Stomach smooth muscle (tissue), 2 donors: Measurements from ENCODE around the gene CTSL.

Source experiments
- H3K27ac ChIP-seq: one replicate; pipeline ENCODE4 v1.7.0; 2013; ENCODE audit warnings: mild to moderate bottlenecking, low read length, inconsistent platforms
- H3K27me3 ChIP-seq, 2 donors: one replicate each; pipeline ENCODE4 v1.7.0; 2013; ENCODE audit warnings: low read length in 2 of 2; ENCODE audit not compliant: insufficient read depth in 2 of 2, control insufficient read depth in 1 of 2
- H3K36me3 ChIP-seq, 2 donors: one replicate each; pipeline ENCODE4 v1.7.0; 2013; ENCODE audit warnings: low read length in 2 of 2; ENCODE audit not compliant: control insufficient read depth in 2 of 2, insufficient read depth in 2 of 2
- H3K4me1 ChIP-seq: one replicate; pipeline ENCODE4 v1.7.0; 2013; ENCODE audit warnings: low read length; ENCODE audit not compliant: control insufficient read depth, insufficient read depth
- H3K4me3 ChIP-seq, 2 donors: one replicate each; pipeline ENCODE4 v1.7.0; 2013; ENCODE audit warnings: low read length in 2 of 2
- H3K9ac ChIP-seq, 2 donors: one replicate each; pipeline ENCODE4 v1.7.0; 2013; ENCODE audit warnings: low read length in 2 of 2, mild to moderate bottlenecking in 1 of 2
- H3K9me3 ChIP-seq, 2 donors: one replicate each; pipeline ENCODE4 v1.7.0; 2013; ENCODE audit warnings: low read length in 2 of 2; ENCODE audit not compliant: control insufficient read depth in 2 of 2
- donor health status: healthy.
- donor health status: Pancreatic carcinoma.

The CTSL gene

DNA sequence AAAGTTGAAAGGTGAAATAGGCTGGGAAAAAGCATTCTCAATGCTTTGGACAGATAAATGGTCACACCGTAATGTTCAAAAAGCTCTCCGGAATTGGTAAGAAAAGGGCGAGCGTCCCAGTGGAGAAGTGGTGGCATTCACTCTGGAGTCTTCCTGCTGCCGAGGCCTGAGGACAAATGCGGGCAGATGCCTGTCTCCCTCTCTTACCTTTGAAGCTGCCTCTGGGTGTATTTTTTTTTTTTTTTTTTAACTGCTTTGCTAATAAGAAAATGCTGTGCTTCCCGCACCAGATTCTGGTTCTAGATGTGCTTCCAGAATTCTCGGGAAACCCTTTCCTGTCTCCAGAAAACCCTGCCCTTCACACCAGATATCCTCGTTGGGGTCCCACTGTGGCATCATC, 24.4 kb upstream of the CTSL start:
- H3K27me3 ChIP-seq = no peaks in the 10 kb centered on the region
- H3K9me3 ChIP-seq = no peaks in the 10 kb centered on the region
- no peak overlapping the region for H3K9ac ChIP-seq
- no peak overlapping the region for H3K27ac ChIP-seq
- no peak overlapping the region for H3K4me3 ChIP-seq
- H3K36me3 ChIP-seq = peaks cover 44 to 58% of the 10 kb centered on the region in 2 donors
- no peaks in the 10 kb centered on the region for H3K4me1 ChIP-seq

- H3K4me1 ChIP-seq = no peaks in the 10 kb centered on the region
- no peaks in the 10 kb centered on the region for H3K9me3 ChIP-seq
- no peak overlapping the region for H3K27ac ChIP-seq
- H3K9ac ChIP-seq = no peak overlapping the region
- H3K4me3 ChIP-seq = no peak overlapping the region
- H3K36me3 ChIP-seq = peaks cover 44 to 58% of the 10 kb centered on the region in 2 donors
- no peaks in the 10 kb centered on the region for H3K27me3 ChIP-seq
These were observed 23.9 kb upstream of the CTSL start for GRCh38 chr9:87701931-87702421.

DNA sequence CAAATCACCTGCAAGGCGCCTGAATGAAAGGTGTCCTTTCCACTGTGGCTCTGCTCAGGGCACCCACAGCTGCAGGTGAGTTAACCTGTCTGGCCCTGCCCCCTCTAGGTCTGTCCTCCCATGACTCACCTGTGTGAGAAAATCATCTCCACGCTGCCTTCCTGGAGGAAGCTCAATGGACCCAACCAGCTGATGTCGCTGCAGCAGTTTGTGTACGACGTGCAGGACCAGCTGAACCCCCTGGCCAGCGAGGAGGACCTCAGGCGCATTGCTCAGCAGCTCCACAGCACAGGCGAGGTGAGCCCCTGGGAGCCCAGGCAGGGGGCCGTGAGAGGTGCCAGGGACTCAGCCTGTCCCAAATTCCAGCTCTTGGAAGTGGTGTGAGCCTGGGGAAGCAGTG, 23.0 kb upstream of the CTSL start:
- Histone ChIP-seq H3K4me1 (no peaks in the 10 kb centered on the region), H3K36me3 (peaks cover 41 to 53% of the 10 kb centered on the region in 2 donors), H3K27ac (no peak overlapping the region), H3K27me3 (no peaks in the 10 kb centered on the region), H3K9me3 (no peaks in the 10 kb centered on the region), H3K9ac (no peak overlapping the region), H3K4me3 (no peak overlapping the region)

DNA sequence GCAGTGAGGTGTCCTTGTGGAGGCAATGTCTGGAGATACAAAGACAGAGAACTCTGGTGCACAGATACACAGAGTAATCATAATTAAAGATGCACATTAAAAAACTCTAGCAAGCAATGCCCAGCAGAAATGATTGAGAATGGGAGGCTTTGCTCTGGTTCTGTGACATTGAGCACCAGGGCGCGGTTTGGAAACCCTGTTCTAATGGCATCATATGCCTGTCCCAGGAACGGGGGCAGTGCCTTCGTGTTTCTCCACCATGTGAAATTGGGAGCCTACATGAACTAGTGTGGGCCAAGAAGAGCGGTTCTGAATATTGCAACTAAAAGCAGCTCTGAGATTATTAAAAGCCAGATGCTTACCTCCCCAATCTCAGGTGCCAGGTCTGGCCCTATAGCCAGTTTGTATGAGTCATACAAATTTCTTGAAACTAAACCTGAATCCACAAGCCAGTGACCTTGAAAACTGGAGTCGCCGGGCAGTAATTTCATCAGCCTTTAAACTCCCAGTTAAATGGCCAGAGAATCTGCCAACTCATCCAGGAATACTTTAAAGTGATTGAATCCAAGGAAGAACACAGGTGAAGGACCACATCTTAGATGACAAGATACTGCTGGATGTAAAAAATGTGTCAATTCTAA, 22.2 kb upstream of the CTSL start:
- H3K4me3 ChIP-seq = no peak overlapping the region
- no peaks in the 10 kb centered on the region for H3K4me1 ChIP-seq
- no peak overlapping the region for H3K9ac ChIP-seq
- peaks cover 36 to 45% of the 10 kb centered on the region in 2 donors for H3K36me3 ChIP-seq
- no peaks in the 10 kb centered on the region for H3K9me3 ChIP-seq
- no peaks in the 10 kb centered on the region for H3K27me3 ChIP-seq
- no peak overlapping the region for H3K27ac ChIP-seq

DNA sequence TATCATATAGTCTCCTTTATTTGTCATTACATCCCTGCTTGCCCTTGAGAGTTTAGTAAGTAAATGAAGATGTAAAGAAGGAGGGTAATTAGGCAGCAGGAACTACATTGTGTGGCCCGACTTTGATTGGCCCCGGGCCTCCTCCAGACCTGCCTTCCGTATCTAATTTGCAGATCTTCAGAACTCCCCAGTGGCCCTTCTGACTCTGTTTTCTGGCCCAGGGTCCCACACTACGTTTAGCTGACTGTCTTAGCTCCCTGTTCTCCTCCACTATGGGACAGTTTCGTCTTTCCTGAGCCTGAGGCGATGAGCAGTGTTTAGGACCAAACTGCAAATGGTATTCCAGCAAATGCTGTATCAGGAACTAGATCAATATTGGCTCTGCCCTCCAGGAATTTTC, 21.6 kb upstream of the CTSL start:
- Histone ChIP-seq H3K27ac (peak overlapping the region; percentile 4), H3K36me3 (peaks cover 38 to 43% of the 10 kb centered on the region in 2 donors)

GRCh38 chr9:87706066-87706739, 19.7 kb upstream of the CTSL start:
- Histone ChIP-seq H3K27ac (no peak overlapping the region), H3K4me1 (no peaks in the 10 kb centered on the region), H3K9me3 (no peaks in the 10 kb centered on the region), H3K9ac (no peak overlapping the region), H3K27me3 (no peaks in the 10 kb centered on the region), H3K36me3 (peaks cover 33 to 36% of the 10 kb centered on the region in 2 donors), H3K4me3 (no peak overlapping the region)

More for the DNA sequence above, 21.6 kb upstream of the CTSL start:
- Histone ChIP-seq H3K4me3 (no peak overlapping the region), H3K27me3 (no peaks in the 10 kb centered on the region), H3K4me1 (no peaks in the 10 kb centered on the region), H3K9ac (no peak overlapping the region), H3K9me3 (no peaks in the 10 kb centered on the region)

- Histone ChIP-seq H3K9me3 (no peaks in the 10 kb centered on the region), H3K36me3 (peaks cover 29 to 32% of the 10 kb centered on the region in 2 donors)
These were observed 18.0 kb upstream of the CTSL start for GRCh38 chr9:87707805-87708506.

GRCh38 chr9:87708546-87708945, 17.4 kb upstream of the CTSL start:
- peaks cover 24 to 27% of the 10 kb centered on the region in 2 donors for H3K36me3 ChIP-seq
- no peaks in the 10 kb centered on the region for H3K9me3 ChIP-seq
- no peak overlapping the region for H3K27ac ChIP-seq
- H3K9ac ChIP-seq = no peak overlapping the region
- peaks cover 6% of the 10 kb centered on the region for H3K4me1 ChIP-seq
- no peak overlapping the region for H3K4me3 ChIP-seq
- no peaks in the 10 kb centered on the region for H3K27me3 ChIP-seq

More at GRCh38 chr9:87707805-87708506, 18.0 kb upstream of the CTSL start:
- H3K4me3 ChIP-seq = no peak overlapping the region
- H3K27me3 ChIP-seq = no peaks in the 10 kb centered on the region
- H3K4me1 ChIP-seq = peaks cover 4% of the 10 kb centered on the region
- H3K27ac ChIP-seq = no peak overlapping the region
- H3K9ac ChIP-seq = no peak overlapping the region

DNA sequence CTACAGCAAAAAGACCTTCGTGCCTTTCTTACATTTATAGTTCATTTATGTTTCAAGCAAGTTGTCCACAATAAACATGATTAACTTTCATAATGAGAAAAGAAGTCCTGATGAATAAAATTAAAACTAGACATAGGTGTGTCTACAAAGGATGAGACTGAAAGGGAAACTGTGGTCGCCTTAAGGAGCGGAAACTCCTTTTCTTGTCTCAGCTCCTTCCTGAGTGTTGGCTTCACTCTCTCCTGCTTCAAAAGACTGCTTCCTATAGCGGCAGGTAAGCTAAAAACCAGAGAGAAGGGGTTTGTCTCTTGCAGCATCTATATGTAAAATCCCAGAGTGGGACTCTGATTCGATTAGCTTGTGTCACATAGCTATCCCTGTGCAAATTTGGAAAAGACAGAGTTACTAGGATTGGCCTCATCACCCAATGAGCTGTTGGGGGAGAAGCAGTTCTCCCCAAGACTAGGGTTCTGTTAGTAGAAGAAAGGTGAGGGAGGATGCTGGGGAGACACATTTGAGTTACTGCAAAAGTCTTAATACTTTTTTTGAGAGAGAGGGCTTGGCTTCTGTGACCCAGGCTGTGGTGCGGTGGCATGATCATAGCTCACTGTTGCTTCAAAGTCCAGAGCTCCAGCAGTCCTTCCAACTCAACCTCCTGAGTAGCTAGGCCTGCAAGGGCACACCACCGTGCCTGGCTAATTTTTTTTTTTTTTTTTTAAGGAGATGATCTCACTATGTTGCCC, 16.8 kb upstream of the CTSL start:
- Histone ChIP-seq H3K4me3 (no peak overlapping the region), H3K9me3 (no peaks in the 10 kb centered on the region), H3K27me3 (no peaks in the 10 kb centered on the region), H3K36me3 (peaks cover 22 to 25% of the 10 kb centered on the region in 2 donors), H3K27ac (no peak overlapping the region), H3K4me1 (peaks cover 6% of the 10 kb centered on the region), H3K9ac (no peak overlapping the region)

- H3K4me1 ChIP-seq = peaks cover 6% of the 10 kb centered on the region
- no peaks in the 10 kb centered on the region for H3K9me3 ChIP-seq
- peaks cover 19 to 21% of the 10 kb centered on the region in 2 donors for H3K36me3 ChIP-seq
- H3K27me3 ChIP-seq = no peaks in the 10 kb centered on the region
- no peak overlapping the region for H3K9ac ChIP-seq
- no peak overlapping the region for H3K4me3 ChIP-seq
- H3K27ac ChIP-seq = no peak overlapping the region
These were observed 15.5 kb upstream of the CTSL start for GRCh38 chr9:87710443-87710842.
